HG02938 (cell line): ENCODE measurements around the gene FBXO9.
A peak's percentile ranks its signal among the peaks of the same experiment; 100 is the strongest.

Experiments
- ATAC-seq: cut with Tn5 transposase; IDR thresholded peaks from one replicate; pipeline ENCODE4 v1.9.1; 2021; ENCODE audit warnings: mild to moderate bottlenecking, moderate library complexity; ENCODE audit not compliant: unreplicated experiment

FBXO9 gene

DNA sequence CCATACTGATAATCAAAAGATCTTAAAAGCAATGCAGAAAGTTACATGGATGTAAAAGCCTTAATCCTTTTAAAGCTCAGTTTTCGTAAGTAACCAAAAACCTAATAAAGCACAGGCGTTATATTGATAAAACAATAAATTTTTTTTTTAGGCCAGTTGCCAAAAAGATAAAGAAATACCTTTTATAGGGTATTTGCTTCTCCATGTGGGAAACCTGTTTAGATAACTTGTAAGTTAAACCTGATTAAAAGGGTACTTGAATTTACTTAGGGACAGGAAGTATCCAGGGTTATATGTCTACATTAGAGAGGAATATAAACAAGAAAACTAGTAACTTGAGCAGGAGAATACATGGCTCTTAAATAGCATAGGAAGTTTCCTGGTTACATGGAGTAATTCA, 21.1 kb downstream of the FBXO9 start:
- ATAC-seq: no peak

DNA sequence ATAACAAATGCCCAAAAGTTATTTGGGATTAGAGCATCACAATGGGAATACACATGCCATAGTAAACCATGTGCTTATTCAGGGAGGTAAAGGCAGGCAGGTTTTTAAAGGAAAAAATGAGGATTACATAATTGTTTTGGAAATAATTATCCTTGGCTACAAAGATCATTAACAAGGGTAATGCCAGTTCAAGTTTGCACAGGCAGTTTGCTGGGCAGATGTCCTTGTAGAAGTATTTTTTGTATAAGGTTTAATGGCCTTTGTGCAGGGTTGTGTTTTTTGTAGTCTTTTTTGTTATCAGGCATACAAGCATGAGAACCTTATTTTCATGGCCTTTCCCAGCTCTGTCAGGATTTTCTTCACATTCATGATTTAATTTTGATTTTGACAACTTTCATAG, 24.7 kb downstream of the FBXO9 start:
- ATAC-seq: no peak

DNA sequence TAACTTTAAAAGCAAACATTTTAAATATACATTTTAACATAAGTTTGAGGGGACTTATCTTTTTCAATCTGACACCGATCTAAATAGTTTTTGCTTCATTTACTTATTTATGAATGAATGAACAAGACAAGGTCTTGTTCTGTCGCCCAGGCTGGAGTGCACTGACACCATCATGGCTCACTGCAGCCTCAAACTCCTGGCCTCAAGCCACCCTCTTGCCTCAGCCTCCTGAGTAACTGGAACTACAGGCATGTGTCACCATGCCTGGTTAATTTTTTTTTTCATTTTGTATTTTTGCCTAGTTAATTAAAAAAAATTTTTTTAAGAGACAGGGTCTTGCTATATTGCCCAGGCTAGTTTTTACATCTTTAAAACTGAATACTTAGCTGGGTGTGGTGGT, 25.4 kb downstream of the FBXO9 start:
- no peak for ATAC-seq

DNA sequence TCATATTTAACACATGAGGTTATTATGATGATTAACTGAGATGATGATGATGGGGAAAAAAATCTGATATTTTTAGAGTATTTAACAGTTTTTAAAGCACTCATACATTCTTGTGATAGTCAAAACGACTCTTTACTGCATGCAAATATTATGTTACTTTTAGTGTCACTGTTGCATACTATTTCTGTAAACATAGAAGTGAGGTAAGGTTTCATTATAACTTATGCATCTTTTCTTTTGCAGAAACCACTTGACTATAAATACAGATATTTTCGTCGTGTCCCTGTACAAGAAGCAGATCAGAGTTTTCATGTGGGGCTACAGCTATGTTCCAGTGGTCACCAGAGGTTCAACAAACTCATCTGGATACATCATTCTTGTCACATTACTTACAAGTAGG, 30.1 kb downstream of the FBXO9 start:
- no peak for ATAC-seq

DNA sequence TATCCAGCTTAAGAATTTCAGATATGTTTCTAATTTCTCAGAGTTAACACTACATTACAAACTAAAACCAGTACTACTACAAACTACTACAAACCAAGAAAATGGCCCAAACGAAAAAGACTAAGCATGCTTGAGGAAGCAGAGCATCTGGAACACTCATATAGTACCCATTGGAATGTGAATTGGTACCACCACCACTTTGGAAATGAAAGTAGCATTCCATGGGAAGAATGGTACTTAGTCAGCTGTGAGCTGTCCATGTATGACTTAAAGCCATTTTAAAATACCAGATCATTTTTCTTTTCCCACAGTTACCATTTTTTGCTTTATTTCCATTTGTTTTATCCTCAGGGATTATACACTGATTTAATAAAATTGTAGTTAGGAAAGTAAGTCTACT, 30.5 kb downstream of the FBXO9 start:
- no peak for ATAC-seq

DNA sequence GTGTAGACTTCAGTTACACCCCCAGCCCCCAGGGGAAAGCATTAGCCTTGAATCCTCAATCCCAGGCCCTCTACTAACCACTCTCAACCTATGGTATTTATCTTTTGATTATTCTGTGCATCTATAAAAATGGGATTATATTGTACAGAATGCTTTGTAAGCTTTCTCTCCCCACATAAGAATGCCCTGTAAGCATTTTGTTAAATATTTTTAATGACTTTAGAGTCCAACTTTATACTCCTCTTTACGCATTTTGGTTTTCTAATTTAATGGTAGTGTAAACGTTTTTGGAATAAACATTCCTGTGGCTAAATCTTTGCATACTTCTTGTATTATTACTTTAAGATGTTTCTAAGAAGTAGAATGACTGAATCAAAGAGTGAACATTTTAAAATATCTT, 35.4 kb downstream of the FBXO9 start:
- no peak for ATAC-seq

DNA sequence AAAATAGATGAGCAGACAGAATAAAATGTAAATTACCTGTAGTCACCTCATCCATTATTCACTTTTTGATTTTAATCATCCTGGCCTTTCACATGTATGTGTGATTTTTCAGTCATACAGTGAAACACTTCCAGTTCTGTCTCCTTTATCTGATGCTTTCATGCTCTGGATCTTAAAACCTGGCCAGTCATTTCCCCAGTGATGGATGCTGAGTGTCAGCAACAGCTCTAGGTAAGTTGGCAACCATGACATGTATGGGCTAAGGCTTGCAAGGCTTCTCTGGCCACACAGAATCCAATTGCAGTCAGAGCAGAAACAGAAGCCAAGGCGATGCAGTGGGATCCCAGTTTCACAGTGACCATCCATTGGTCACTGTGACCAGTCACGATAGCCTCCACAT, 35.8 kb downstream of the FBXO9 start:
- ATAC-seq: no peak

DNA sequence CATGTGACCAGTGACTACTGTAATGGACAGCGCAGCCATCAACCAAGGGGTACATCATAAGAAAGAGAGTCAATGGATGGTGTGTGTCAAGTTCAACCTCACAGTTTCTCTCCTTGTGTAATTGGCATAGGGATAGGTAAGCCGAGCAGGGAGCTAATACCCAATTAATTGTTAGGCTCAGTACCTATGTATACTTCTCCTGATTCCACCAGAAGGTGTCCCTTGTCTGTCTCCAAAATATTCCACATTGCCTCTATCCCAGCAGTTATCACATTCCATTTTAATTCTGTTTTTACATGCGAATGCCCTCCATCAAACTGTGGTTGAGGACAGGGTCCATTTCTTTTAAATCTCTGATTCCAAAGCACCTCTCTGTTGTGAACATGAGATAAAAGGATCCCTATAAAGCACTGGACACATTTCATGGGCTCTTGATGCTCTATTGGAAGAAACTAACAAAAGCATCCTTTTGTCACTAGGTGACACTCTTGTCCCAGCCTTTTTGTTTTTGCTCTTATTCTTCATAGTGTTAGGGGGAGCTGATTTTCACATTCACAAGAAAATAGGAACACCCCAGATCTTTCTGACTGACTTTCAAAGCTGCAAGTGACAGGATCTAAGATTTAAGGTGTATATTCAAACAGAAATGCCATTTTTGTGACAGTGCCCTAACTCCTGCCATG, 38.9 kb downstream of the FBXO9 start:
- no peak for ATAC-seq

DNA sequence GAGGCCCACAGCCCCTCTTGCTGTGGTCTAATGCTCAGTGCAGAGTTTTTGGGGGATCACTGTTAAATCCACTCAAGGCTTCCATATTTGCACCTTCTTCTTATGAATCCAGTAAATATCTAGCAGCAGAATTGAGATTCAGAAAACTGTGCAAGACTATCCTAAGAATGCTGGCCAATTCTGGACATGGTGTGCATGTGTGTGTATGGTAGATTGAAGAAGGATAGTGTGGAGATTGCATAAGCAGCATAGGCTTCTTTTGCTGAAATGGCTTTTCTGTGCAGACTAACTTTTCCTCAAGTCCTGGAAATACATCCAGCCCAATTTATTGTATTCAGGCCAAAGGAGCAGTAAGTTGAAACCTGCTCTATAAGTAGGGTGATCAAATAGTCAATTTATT, 39.7 kb downstream of the FBXO9 start:
- no peak for ATAC-seq

DNA sequence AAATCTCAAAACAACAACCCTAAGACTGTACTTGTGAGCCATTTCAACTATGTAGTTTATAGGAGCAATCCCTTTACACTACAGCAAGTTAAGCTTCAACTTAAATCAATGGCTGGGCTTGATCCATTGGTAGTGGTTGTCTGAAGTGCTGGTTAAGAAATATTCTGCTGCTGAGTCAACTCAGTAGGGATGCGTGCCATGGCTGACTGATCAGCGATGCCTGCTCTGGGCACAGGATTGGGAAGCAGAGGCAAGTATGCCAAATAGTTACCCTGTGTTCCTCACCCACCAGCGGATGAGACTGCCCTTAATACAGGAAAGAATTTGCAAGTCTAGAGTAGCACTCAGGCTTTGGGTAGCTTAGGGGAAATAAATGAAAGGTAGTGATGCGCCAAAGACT, 41.9 kb downstream of the FBXO9 start:
- no peak for ATAC-seq

DNA sequence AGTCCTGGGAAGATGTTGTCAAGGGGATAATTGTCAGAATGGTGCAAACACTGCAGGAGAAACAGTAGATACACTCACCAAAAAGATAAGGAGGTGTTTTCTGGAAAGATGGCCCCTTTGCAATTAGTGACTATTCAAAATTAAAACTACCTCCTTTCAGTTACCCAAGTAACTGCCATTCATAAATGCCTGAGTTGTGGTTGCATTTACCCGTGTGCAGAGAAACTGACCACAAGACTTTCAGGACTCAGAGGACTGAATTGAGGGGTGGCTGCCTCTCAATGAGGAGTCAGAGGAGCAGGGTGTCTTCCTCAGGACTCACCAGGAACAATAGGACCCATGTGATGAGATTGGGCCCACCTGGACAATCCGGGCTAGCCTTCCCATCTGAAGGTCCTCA, 44.4 kb downstream of the FBXO9 start:
- ATAC-seq: peak; percentile 90

DNA sequence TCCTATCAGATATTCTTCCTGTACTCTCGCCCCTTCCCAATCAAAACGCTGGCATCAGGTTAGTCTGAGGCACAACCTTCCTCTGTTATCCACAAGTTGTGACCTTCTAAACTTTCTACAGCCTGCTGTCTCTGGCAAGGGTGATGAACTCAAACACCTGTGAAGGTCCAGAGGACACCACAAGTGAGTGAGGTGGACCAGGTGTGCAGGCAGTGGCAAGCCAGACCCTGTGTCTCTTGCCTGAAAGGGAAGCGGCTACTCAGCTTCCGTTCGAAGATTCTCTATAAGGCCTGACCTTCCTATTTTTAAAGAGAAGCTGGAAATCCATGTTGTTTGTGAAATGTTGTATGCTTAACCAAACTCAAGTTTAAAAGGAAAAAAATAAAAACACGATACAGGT, 46.7 kb downstream of the FBXO9 start:
- no peak for ATAC-seq

DNA sequence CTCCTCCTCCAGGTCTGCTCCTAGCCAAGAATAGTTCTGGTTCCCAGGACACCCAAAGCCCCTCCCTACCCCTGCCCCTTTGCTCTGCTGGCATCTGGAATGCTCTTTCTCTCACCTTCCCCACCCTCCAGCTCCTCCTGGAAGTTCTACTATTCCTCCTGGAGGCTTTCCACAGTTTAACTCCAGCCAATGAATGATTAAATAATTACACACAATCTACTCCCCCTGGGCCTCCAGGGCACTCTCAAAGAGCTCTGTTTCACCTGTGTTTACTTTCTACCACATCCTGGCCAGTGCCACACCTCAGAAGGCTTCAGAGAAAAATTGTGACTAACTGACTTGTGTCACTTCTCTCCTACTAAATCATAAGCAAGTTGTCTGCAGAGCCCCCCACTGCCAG, 47.2 kb downstream of the FBXO9 start:
- ATAC-seq: no peak

DNA sequence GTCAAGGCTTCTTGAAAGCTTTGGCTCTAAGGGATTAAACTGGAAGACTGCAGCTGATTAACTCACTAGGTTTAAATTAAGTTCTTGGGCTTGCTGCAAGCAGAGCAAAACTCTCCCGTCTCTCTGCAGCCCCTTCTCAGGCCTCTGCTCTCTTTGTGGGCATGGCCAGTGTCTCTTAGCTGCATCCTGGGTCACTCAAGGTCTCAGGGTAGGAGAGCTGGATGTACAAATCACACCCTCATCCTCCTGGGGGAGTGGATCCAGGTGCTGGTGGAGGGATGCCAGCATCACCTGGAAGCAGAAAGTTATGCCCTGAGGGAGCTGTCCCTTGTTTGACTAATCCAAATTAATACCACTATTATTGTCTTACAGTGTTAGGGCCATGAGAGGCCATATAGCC, 47.7 kb downstream of the FBXO9 start:
- ATAC-seq: no peak

DNA sequence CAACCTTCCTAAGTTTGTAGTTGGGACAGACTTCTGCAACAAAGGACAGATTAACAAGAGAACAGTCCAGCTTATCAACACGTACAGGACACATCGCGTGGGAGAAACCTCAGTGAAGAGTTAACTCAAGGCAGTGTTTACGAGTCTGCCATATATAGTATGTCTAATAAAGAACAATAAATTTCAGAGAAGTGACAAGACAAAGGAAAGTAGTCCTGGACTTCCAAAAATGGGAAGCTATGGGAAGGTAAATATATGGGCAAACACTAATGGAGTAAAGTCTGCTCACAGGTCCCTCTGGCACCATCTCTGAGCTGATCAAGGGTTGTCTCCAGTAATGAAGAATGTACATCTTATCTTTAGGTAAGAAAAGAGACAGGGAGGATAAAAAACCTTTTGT, 48.5 kb downstream of the FBXO9 start:
- no peak for ATAC-seq

DNA sequence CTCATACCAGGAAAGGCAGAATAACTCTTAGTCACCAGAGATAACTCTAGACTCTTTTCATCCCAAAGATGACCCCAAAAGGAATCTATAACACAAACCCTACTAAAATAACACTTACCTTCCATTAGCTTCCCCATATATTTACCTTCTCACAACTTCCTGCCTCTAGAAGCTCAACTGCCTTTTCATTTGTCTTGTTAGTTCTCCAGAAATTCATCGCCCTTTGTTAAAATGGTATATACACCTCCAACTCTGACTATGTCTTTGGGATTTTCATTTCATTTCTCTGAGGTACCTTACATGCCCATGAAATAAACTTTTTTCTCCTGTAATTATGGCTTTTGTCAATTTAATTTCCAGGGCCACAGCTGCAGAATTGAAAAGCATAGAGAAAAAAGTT, 49.9 kb downstream of the FBXO9 start:
- no peak for ATAC-seq

DNA sequence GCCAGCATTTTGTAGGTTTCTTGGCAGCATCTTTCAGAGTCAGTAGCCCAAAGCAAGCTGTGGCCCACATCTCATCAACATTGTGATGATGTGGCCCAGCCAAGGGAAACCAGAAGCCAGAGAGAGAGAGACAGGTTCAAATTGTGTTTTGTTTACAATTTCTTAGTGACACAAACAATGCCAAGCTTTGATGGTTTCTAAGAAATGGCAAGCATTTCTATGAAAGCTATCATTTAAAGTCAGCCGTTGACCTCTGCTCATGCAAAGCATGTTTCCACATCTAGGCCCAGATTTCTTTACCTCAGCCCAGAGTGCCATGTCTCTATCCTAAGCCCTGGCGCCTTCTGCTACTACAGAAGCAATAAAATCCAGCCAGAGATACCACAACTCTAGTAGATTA, 50.5 kb downstream of the FBXO9 start:
- ATAC-seq: no peak

DNA sequence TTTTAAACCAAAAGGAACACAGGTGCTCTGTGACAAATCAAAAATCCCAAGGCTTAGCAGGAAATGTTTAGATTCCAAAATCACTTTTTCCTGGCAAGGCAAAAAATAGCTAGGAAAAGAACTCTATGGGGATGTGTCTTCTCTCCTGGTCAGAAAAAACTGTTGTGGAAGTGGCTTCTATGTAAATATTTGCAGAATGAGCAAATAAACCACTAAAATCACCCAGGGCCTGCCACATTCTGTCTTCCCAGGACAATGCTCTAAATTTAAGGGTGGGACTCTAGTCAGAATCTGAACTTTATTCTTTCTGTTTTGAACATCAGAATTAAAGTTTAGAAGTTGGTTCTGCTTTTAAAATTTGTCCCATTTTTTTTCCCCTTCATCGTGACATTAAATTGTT, 54.1 kb downstream of the FBXO9 start:
- ATAC-seq: no peak

DNA sequence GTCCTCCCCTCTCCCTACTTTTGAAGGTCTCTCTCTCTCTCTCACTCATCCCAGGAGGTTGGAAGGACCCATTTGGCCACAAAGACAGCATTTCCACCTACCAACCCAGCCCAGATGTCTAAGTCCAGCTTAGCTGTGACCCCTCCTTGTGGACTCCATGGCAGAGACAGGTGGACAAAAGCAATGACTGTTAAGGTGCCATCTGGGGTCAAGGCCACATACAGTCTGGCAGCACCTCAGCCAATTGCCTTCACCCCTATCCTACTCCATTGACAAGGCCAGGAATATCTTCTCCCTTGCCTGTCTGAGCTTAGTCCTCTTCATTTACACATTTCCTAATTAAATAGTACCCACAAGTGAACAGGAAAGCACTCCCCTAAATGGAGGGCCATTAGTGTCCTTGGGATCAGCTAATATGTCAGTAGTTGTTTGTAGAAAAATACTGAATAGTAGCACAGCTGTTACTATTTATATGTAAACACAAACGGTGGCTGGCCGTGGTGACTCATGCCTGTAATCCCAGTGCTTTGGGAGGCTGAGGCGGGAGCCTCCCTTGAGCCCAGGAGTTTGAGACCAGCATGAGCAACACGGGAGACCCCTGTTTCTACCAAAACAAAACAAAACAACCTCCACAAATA, 54.7 kb downstream of the FBXO9 start:
- no peak for ATAC-seq

DNA sequence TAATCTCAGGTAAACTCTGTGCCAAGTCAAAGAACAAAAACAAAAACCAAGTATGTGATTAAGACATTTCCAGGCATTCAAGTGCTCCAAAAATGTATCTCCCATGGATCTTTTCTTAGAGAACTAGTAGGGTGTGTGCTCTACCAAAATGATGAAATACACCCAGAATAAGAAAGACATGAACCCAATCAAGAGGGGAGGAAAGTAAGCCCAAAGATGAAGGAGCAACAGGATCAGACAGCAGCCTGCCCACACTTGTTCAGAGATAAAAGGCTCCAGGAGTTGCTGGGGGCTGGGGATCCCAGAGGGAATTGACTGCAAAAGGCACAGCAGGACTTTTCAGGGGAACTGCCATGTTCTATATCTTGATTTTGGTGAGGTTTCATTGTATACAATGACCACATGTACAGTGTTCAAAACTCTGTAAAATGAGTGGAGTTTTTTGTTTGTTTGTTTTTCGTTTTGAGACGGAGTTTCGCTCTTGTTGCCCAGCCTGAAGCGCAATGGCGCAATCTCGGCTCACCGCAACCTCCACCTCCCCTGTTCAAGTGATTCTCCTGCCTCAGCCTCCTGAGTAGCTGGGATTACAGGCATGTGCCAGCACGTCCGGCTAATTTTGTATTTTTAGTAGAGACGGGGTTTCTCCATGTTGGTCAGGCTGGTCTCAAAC, 59.1 kb downstream of the FBXO9 start:
- no peak for ATAC-seq

DNA sequence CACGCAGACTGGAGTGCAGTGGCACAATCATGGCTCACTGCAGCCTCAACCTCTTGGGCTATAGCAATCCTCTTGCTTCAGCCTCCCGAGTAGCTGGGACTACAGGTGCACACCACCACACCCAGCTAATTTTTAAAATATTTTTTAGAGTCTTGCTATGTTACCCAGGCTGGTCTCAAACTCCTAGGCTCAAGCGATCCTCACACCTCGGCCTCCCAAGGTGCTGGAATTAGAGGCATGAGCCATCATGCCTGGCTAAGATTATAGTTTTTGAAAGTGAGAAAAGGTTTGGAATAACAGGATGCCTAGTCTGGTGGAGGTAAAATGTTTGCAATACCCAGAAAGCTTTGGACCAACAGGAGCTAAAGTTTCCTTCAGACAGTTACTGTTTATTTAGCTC, 60.1 kb downstream of the FBXO9 start:
- no peak for ATAC-seq

DNA sequence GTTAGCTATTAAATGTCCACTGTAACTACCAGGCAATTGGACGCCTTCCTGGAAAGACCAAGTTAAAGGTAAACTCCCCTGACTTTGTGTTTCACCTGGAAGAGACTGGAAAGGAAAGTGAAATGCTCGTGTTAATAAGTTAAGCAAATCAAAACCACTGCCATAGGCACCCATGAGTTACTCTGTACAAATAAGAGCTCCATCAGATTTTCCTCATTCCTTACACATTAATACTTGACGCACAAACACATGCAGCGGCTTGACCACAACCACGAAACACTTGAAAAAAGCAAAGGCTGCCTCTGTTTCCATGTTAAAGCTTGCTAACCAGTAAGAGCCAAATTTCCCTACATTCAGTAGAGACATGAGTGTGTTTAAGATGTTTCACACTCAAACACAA, 63.6 kb downstream of the FBXO9 start:
- ATAC-seq: no peak
